ENCODE measurements around the gene MCM3AP.

GRCh38 chr21:46318464-46318845 lies 33.0 kb upstream of the MCM3AP start:
- TF ChIP-seq, protein P1, sequence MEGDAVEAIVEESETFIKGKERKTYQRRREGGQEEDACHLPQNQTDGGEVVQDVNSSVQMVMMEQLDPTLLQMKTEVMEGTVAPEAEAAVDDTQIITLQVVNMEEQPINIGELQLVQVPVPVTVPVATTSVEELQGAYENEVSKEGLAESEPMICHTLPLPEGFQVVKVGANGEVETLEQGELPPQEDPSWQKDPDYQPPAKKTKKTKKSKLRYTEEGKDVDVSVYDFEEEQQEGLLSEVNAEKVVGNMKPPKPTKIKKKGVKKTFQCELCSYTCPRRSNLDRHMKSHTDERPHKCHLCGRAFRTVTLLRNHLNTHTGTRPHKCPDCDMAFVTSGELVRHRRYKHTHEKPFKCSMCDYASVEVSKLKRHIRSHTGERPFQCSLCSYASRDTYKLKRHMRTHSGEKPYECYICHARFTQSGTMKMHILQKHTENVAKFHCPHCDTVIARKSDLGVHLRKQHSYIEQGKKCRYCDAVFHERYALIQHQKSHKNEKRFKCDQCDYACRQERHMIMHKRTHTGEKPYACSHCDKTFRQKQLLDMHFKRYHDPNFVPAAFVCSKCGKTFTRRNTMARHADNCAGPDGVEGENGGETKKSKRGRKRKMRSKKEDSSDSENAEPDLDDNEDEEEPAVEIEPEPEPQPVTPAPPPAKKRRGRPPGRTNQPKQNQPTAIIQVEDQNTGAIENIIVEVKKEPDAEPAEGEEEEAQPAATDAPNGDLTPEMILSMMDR (IDR thresholded peaks at IDR 0.05), result no peak
- no peak for TF ChIP-seq POLR2A (IDR thresholded peaks at IDR 0.05)

All from Peyer's patch (tissue), 4 donors.